H1 (cell line): Measurements from ENCODE around the gene CEP85. TPM values are rescaled to one million over a fixed set of nuclear protein-coding genes. Genes with fewer than 3 reads are reported as not detected.

Experiments
- CTCF ChIA-PET: fragments of 300-600 bp; sonication (Branson Sonifier 250); formaldehyde crosslinking; loops from one replicate; lab custom pipeline; 2021; ENCODE audit not compliant: partially characterized antibody; lab: Charles Lee
- POLR2A ChIA-PET: fragments of 300-600 bp; sonication (Branson Sonifier 250); formaldehyde crosslinking; loops from one replicate; lab custom pipeline; 2021; ENCODE audit warnings: inconsistent platforms; ENCODE audit not compliant: partially characterized antibody; lab: Charles Lee
- DNase-seq, 2 experiments: peaks; one replicate each; pipeline versions ENCODE4 v3.0.0 to v3.0.0-alpha.2; 2010 to 2022; ENCODE audit warnings: low spot score in 2 of 2, low read depth in 1 of 2, mixed read lengths in 1 of 2
- FAIRE-seq: peaks from 2 replicates; lab custom pipeline; 2011; peaks lifted over from hg19 to GRCh38; lab: Jason Lieb, UNC
- H2AFZ ChIP-seq: 2 replicates; pipeline ENCODE4 v1.8.1; 2012; ENCODE audit warnings: low read length, inconsistent platforms
- H2AK5ac ChIP-seq: 2 replicates; pipeline ENCODE4 v1.6.1; 2013; ENCODE audit warnings: low read depth, low read length
- H2BK120ac ChIP-seq: replicated peaks from 2 replicates; pipeline ENCODE3; 2013; ENCODE audit warnings: low read depth, low read length, inconsistent platforms
- H2BK12ac ChIP-seq: 2 replicates; pipeline ENCODE4 v1.6.1; 2013; ENCODE audit warnings: low read depth, low read length
- H2BK15ac ChIP-seq: 2 replicates; pipeline ENCODE4 v1.6.1; 2013; ENCODE audit warnings: low read length
- H2BK20ac ChIP-seq: 2 replicates; pipeline ENCODE4 v1.6.1; 2013; ENCODE audit warnings: low read length
- H2BK5ac ChIP-seq: 2 replicates; pipeline ENCODE4 v1.6.1; 2013; ENCODE audit warnings: low read depth, low read length
- H3K14ac ChIP-seq: 2 replicates; pipeline ENCODE4 v1.6.1; 2013; ENCODE audit warnings: inconsistent platforms; ENCODE audit not compliant: insufficient read length
- H3K18ac ChIP-seq: 2 replicates; pipeline ENCODE4 v1.6.1; 2013; ENCODE audit warnings: low read length; ENCODE audit errors: extremely low read depth
- H3K23ac ChIP-seq: 2 replicates; pipeline ENCODE4 v1.6.1; 2013; ENCODE audit warnings: inconsistent platforms; ENCODE audit not compliant: insufficient read length
- H3K23me2 ChIP-seq: 2 replicates; pipeline ENCODE4 v1.6.1; 2013; ENCODE audit warnings: low read depth, low read length
- H3K27ac ChIP-seq: 2 replicates; pipeline ENCODE4 v1.6.1; 2011; ENCODE audit warnings: low read depth, low read length, inconsistent platforms
- H3K27me3 ChIP-seq, 4 experiments: replicated peaks in 1 of 4; 1 replicate in 1 of 4; 2 replicates in 3 of 4; pipeline versions ENCODE4 v1.6.1 to v1.8.1; 2011 to 2013; ENCODE audit warnings: low read length in 3 of 4, mild to moderate bottlenecking in 3 of 4, inconsistent platforms in 2 of 4, mixed read lengths in 2 of 4, moderate library complexity in 1 of 4; ENCODE audit not compliant: control insufficient read depth in 3 of 4, insufficient read depth in 3 of 4; ENCODE audit errors: extremely low read depth in 1 of 4
- H3K36me3 ChIP-seq, 4 experiments: 2 replicates each; pipeline versions ENCODE4 v1.6.1 to v1.8.1; 2011 to 2013; ENCODE audit warnings: mild to moderate bottlenecking in 4 of 4, low read length in 3 of 4, moderate library complexity in 2 of 4, control low read depth in 1 of 4, inconsistent platforms in 1 of 4; ENCODE audit not compliant: insufficient read depth in 4 of 4, control insufficient read depth in 2 of 4
- H3K4ac ChIP-seq: replicated peaks from 2 replicates; pipeline ENCODE3; 2013; ENCODE audit warnings: low read length, low read depth, mixed read lengths, inconsistent platforms; ENCODE audit not compliant: insufficient read length
- H3K4me1 ChIP-seq, 4 experiments: replicated peaks in 1 of 4; 1 replicate in 1 of 4; 2 replicates in 3 of 4; pipeline versions ENCODE4 v1.6.1 to v1.8.1; 2011 to 2013; ENCODE audit warnings: low read length in 3 of 4, inconsistent platforms in 2 of 4, mixed read lengths in 1 of 4; ENCODE audit not compliant: insufficient read depth in 4 of 4, control insufficient read depth in 3 of 4
- H3K4me2 ChIP-seq, 2 experiments: 2 replicates each; pipeline versions ENCODE4 v1.6.1 to v1.8.1; 2011 to 2013; ENCODE audit warnings: low read depth in 2 of 2, low read length in 2 of 2, control low read depth in 1 of 2, inconsistent platforms in 1 of 2, mild to moderate bottlenecking in 1 of 2; ENCODE audit not compliant: insufficient read depth in 1 of 2
- H3K4me3 ChIP-seq, 4 experiments: fragments of 200-600, 300-600 bp in 1 of 4; sonication (generic), shearing (Covaris generic), sonication (Bioruptor Twin) in 1 of 4; 2 replicates each; pipeline versions ENCODE4 v1.5.1 to v1.8.1; 2011 to 2016; ENCODE audit warnings: low read length in 4 of 4, low read depth in 3 of 4, control low read depth in 2 of 4, inconsistent platforms in 2 of 4, mild to moderate bottlenecking in 2 of 4, mixed read lengths in 1 of 4, moderate library complexity in 1 of 4; ENCODE audit not compliant: insufficient read depth in 2 of 4; ENCODE audit errors: extremely low read depth in 1 of 4
- H3K56ac ChIP-seq: replicated peaks from 2 replicates; pipeline ENCODE3; 2013; ENCODE audit warnings: low read depth, mild to moderate bottlenecking, mixed read lengths, low read length, inconsistent platforms; ENCODE audit not compliant: insufficient read length
- H3K79me1 ChIP-seq: 2 replicates; pipeline ENCODE4 v1.6.1; 2013; ENCODE audit warnings: low read depth, low read length, control low read depth
- H3K79me2 ChIP-seq, 2 experiments: 2 replicates each; pipeline versions ENCODE4 v1.6.1 to v1.8.1; 2012 to 2013; ENCODE audit warnings: low read length in 2 of 2, mild to moderate bottlenecking in 2 of 2, inconsistent platforms in 1 of 2; ENCODE audit not compliant: insufficient read depth in 2 of 2, control insufficient read depth in 1 of 2
- H3K9ac ChIP-seq, 4 experiments: replicated peaks in 1 of 4; 1 replicate in 1 of 4; 2 replicates in 3 of 4; pipeline versions ENCODE4 v1.6.1 to v1.8.1; 2011 to 2013; ENCODE audit warnings: low read depth in 3 of 4, low read length in 3 of 4, control low read depth in 2 of 4, mild to moderate bottlenecking in 2 of 4, moderate library complexity in 2 of 4, inconsistent platforms in 1 of 4; ENCODE audit errors: extremely low read depth in 1 of 4
- H3K9me3 ChIP-seq, 2 experiments: 2 replicates each; pipeline versions ENCODE4 v1.6.1 to v1.8.1; 2012 to 2013; ENCODE audit warnings: mild to moderate bottlenecking in 2 of 2, moderate library complexity in 2 of 2, control low read depth in 1 of 2, inconsistent platforms in 1 of 2, low read depth in 1 of 2, low read length in 1 of 2, mixed read lengths in 1 of 2; ENCODE audit not compliant: insufficient read depth in 2 of 2
- H4K20me1 ChIP-seq, 2 experiments: replicated peaks in 1 of 2; 2 replicates each; pipeline versions ENCODE3 to v1.8.1; 2011 to 2013; ENCODE audit warnings: inconsistent platforms in 2 of 2, low read length in 2 of 2, mild to moderate bottlenecking in 1 of 2; ENCODE audit not compliant: insufficient read depth in 2 of 2, control insufficient read depth in 1 of 2
- H4K5ac ChIP-seq: 2 replicates; pipeline ENCODE4 v1.6.1; 2013; ENCODE audit warnings: low read length, low read depth, mixed read lengths, inconsistent platforms; ENCODE audit not compliant: insufficient read length
- H4K8ac ChIP-seq: 2 replicates; pipeline ENCODE4 v1.8.0; 2013; ENCODE audit warnings: mild to moderate bottlenecking, moderate library complexity, low read length, inconsistent platforms; ENCODE audit not compliant: insufficient read depth; ENCODE audit errors: extremely low read depth
- H4K91ac ChIP-seq: replicated peaks from 2 replicates; pipeline ENCODE3; 2013; ENCODE audit warnings: low read length, mixed read lengths, inconsistent platforms; ENCODE audit not compliant: insufficient read length
- BRCA1 ChIP-seq: IDR thresholded peaks from 2 replicates; pipeline ENCODE4 v1.6.1; 2012; ENCODE audit warnings: low read depth, low read length, improper control_type of control experiment
- CTCF ChIP-seq, 3 experiments: IDR thresholded peaks; 1 replicate in 2 of 3; 2 replicates in 1 of 3; pipeline versions ENCODE4 v1.5.1 to v1.6.1; 2011; ENCODE audit warnings: low read length in 3 of 3, mild to moderate bottlenecking in 3 of 3, inconsistent platforms in 2 of 3, low read depth in 1 of 3, moderate library complexity in 1 of 3; ENCODE audit not compliant: insufficient read depth in 1 of 3; ENCODE audit errors: control extremely low read depth in 1 of 3
- EP300 ChIP-seq, 2 experiments: IDR thresholded peaks; 1 replicate in 1 of 2; 2 replicates in 1 of 2; pipeline ENCODE4 v1.6.1; 2011 to 2012; ENCODE audit warnings: low read depth in 2 of 2, low read length in 2 of 2, mild to moderate bottlenecking in 2 of 2, borderline replicate concordance in 1 of 2, inconsistent platforms in 1 of 2, moderate library complexity in 1 of 2
- FOSL1 ChIP-seq: IDR thresholded peaks from 2 replicates; pipeline ENCODE4 v1.6.1; 2011; ENCODE audit warnings: mild to moderate bottlenecking, low read depth, low read length, moderate library complexity; ENCODE audit not compliant: insufficient read depth
- MAX ChIP-seq: IDR thresholded peaks from 2 replicates; pipeline ENCODE4 v1.6.1; 2012; ENCODE audit warnings: inconsistent platforms
- NANOG ChIP-seq: IDR thresholded peaks from 2 replicates; pipeline ENCODE4 v1.6.1; 2011; ENCODE audit warnings: low read length, low read depth, mild to moderate bottlenecking, inconsistent platforms; ENCODE audit not compliant: insufficient read depth, poor library complexity, severe bottlenecking
- POLR2A ChIP-seq, 2 experiments: IDR thresholded peaks; 1 replicate in 1 of 2; 2 replicates in 1 of 2; pipeline ENCODE4 v1.6.1; 2011; ENCODE audit warnings: low read depth in 2 of 2, low read length in 2 of 2, mild to moderate bottlenecking in 2 of 2; ENCODE audit errors: control extremely low read depth in 1 of 2
- POU5F1 ChIP-seq: IDR thresholded peaks from 2 replicates; pipeline ENCODE4 v1.6.1; 2011; ENCODE audit warnings: low read depth, mild to moderate bottlenecking, low read length, moderate library complexity
- RXRA ChIP-seq: IDR thresholded peaks from 2 replicates; pipeline ENCODE4 v1.6.1; 2011; ENCODE audit warnings: low read depth, mild to moderate bottlenecking, low read length, moderate library complexity; ENCODE audit not compliant: insufficient read depth
- SRF ChIP-seq: IDR thresholded peaks from 2 replicates; pipeline ENCODE4 v1.6.1; 2011; ENCODE audit warnings: mild to moderate bottlenecking, low read depth, low read length, moderate library complexity
- SUZ12 ChIP-seq: fragments of 200-600 bp; sonication (generic); IDR thresholded peaks from 2 replicates; pipeline ENCODE4 v1.6.1; 2012; ENCODE audit warnings: mild to moderate bottlenecking, inconsistent platforms, low read length, moderate library complexity, mixed read lengths
- WGBS, 2 experiments: shearing (Covaris generic) in 1 of 2; methylation state at CpG; one replicate each; pipeline versions ENCODE4 v1.1.6 to v1.1.7; 2013 to 2015; ENCODE audit warnings: low lambda C conversion rate in 2 of 2, mixed read lengths in 2 of 2, inconsistent platforms in 1 of 2, low coverage in 1 of 2, missing lambda C conversion rate in 1 of 2; ENCODE audit not compliant: insufficient replicate concordance in 2 of 2, insufficient coverage in 1 of 2, insufficient read length in 1 of 2; ENCODE audit errors: extremely low coverage in 1 of 2, missing lambda C conversion rate in 1 of 2; 5-methylcytosine and 5-hydroxymethylcytosine counted together
- polyA plus RNA-seq, 7 experiments: library from polyadenylated mRNA; depleted of rRNA in 3 of 7; stranded (reverse) in 5 of 7; unstranded in 2 of 7; fragments of >200 nt in 5 of 7; fragments of 200-250 nt in 2 of 7; gene quantifications; 1 replicate in 5 of 7; 2 replicates in 1 of 7; 4 replicates in 1 of 7; pipeline versions ENCODE4 v1.2.1 to v1.2.3, GENCODE V29; 2011 to 2013; ENCODE audit warnings: missing spikeins in 2 of 7, mixed read lengths in 2 of 7
- total RNA-seq: library from RNA; stranded (reverse); fragmentation: NEBNext Ultra II Directional; extraction: Animal tissue kit (Norgen Biotek cat#: 25700); gene quantifications from 2 replicates; pipeline ENCODE4 v1.2.1, GENCODE V29; 2021

The CEP85 gene
- total and polyA plus RNA-seq, 2 of the 8 experiments (the other 6 are each of a cell fraction or from before 2014, with no cell fraction given) = 40.4 to 43.7 TPM

- Histone ChIP-seq H3K79me1 (no peaks in the 10 kb centered on the region), H2AFZ (no peak overlapping the region), H3K36me3 (peaks cover 0 to 2% (median 0%) of the 10 kb centered on the region in 4 experiments; a peak in 1 of 8 replicates), H3K9me3 (no peaks in the 10 kb centered on the region), H2BK5ac (no peak overlapping the region), H4K8ac (no peak overlapping the region), H2BK20ac (no peak overlapping the region), H2BK15ac (no peak overlapping the region), H3K14ac (no peak overlapping the region), H3K23ac (no peak overlapping the region), H3K4me2 (no peak overlapping the region), H3K79me2 (no peaks in the 10 kb centered on the region), H4K20me1 (peaks cover 0 to 10% of the 10 kb centered on the region in 2 experiments), H2BK120ac (no peak overlapping the region), H3K4me3 (no peak overlapping the region), H3K9ac (no peak overlapping the region), H3K23me2 (peaks cover 4% of the 10 kb centered on the region; the same call in 1 of the 2 replicates), H2BK12ac (no peak overlapping the region), H3K27me3 (no peaks in the 10 kb centered on the region), H3K4ac (no peak overlapping the region), H3K27ac (no peak overlapping the region), H4K5ac (no peak overlapping the region), H3K56ac (no peak overlapping the region), H2AK5ac (no peak overlapping the region), H3K18ac (no peak overlapping the region), H4K91ac (no peak overlapping the region), H3K4me1 (peaks cover 8 to 38% (median 29%) of the 10 kb centered on the region in 4 experiments)
- POLR2A ChIA-PET = interaction anchor here (0.5 to 3.2 kb wide), 9 partner anchors 10 to 186 kb away, joined by 3 to 27 read pairs (median 4); partner anchors contain the start of genes CD52, HMGN2 and LIN28A
- FAIRE-seq (no peak), DNase-seq (no peak)
- WGBS, 2 experiments = 17% methylated on average over 2 of the region's 2 CpGs; no CpG with 5 or more reads in 1 of the 2 experiments
- CTCF ChIA-PET = interaction anchor here (0.6 to 39.7 kb wide), 37 partner anchors 10 to 1097 kb away, joined by 3 to 1530 read pairs (median 6); partner anchors contain the start of genes CATSPER4, CD164L2, CD52 and CEP85
- TF ChIP-seq SRF = no peak
- no peak for TF ChIP-seq SUZ12
- TF ChIP-seq POU5F1 = no peak
- TF ChIP-seq CTCF (IDR thresholded peaks at IDR 0.05; ENCODE audit: control extremely low read depth in 1 of 3, insufficient read depth in 1 of 3, low read depth in 1 of 3, low read length in 3 of 3) = no peak
- no peak for TF ChIP-seq MAX
- TF ChIP-seq FOSL1 = no peak
- no peak for TF ChIP-seq RXRA
- TF ChIP-seq BRCA1 = no peak
- TF ChIP-seq EP300 (IDR thresholded peaks at IDR 0.05; ENCODE audit: borderline replicate concordance in 1 of 2, low read depth in 2 of 2, low read length in 2 of 2) = no peak
- TF ChIP-seq POLR2A (IDR thresholded peaks at IDR 0.05; ENCODE audit: control extremely low read depth in 1 of 2, low read depth in 2 of 2, low read length in 2 of 2) = no peak
- no peak for TF ChIP-seq NANOG
Observed at GRCh38 chr1:26286064-26286416, 52.0 kb downstream of the CEP85 start.
